HG03460 (cell line): Measurements from ENCODE around the gene TTLL1.

ENCODE experiments used
- ATAC-seq: cut with Tn5 transposase; IDR thresholded peaks from one replicate; pipeline ENCODE4 v1.9.1; 2021; ENCODE audit not compliant: unreplicated experiment

TTLL1 gene

GRCh38 chr22:43088984-43089717, at the start of gene TTLL1:
TTLL1 (minus strand) TSS chr22:43089391; CDS start chr22:43075586, 13,805 bp downstream.
- ATAC-seq = peak; percentile 75

- ATAC-seq = no peak
Observed at GRCh38 chr22:43136801-43137200, 47.6 kb upstream of the TTLL1 start.

GRCh38 chr22:43136255-43136654, 47.1 kb upstream of the TTLL1 start:
- ATAC-seq = no peak

- no peak for ATAC-seq
Observed at GRCh38 chr22:43135565-43135964, 46.4 kb upstream of the TTLL1 start.

- ATAC-seq = no peak
Observed at GRCh38 chr22:43134553-43134952, 45.4 kb upstream of the TTLL1 start.

GRCh38 chr22:43133401-43133800, 44.2 kb upstream of the TTLL1 start:
- ATAC-seq = no peak

GRCh38 chr22:43131773-43132501, 42.7 kb upstream of the TTLL1 start:
- no peak for ATAC-seq

- no peak for ATAC-seq
Observed at GRCh38 chr22:43129426-43130425, 40.5 kb upstream of the TTLL1 start.

- ATAC-seq = no peak
Observed at GRCh38 chr22:43128928-43129424, 39.8 kb upstream of the TTLL1 start.

GRCh38 chr22:43128116-43128515, 38.9 kb upstream of the TTLL1 start:
- ATAC-seq = no peak

- ATAC-seq = no peak
Observed at GRCh38 chr22:43127166-43127908, 38.1 kb upstream of the TTLL1 start.

GRCh38 chr22:43126501-43127165, 37.4 kb upstream of the TTLL1 start:
- no peak for ATAC-seq

- ATAC-seq = peak; percentile 50
Observed at GRCh38 chr22:43118953-43119458, 29.8 kb upstream of the TTLL1 start.

- ATAC-seq = no peak
Observed at GRCh38 chr22:43118024-43118849, 29.0 kb upstream of the TTLL1 start.

- no peak for ATAC-seq
Observed at GRCh38 chr22:43116932-43117331, 27.7 kb upstream of the TTLL1 start.

GRCh38 chr22:43114958-43115357, 25.8 kb upstream of the TTLL1 start:
- no peak for ATAC-seq

GRCh38 chr22:43113526-43114251, 24.5 kb upstream of the TTLL1 start:
- ATAC-seq = no peak
